Brain microvascular endothelial cell (primary cell): ENCODE results near the gene RNASEH2B.

ENCODE experiments used
- DNase-seq: peaks from one replicate; pipeline ENCODE4 v3.0.0-alpha.2; 2020
- H3K27ac ChIP-seq: fragments of 250-450 bp; sonication (Bioruptor Pico); 2 replicates; pipeline ENCODE4 v1.5.1; 2020; ENCODE audit warnings: mild to moderate bottlenecking, moderate library complexity
- H3K27me3 ChIP-seq: fragments of 250-450 bp; sonication (Bioruptor Pico); replicated peaks from 2 replicates; pipeline ENCODE4 v1.5.1; 2020; ENCODE audit warnings: mild to moderate bottlenecking
- H3K36me3 ChIP-seq: fragments of 250-450 bp; sonication (Bioruptor Pico); replicated peaks from 2 replicates; pipeline ENCODE4 v1.5.1; 2020; ENCODE audit warnings: mild to moderate bottlenecking
- H3K4me3 ChIP-seq: 2 replicates; pipeline ENCODE4 v1.5.1; 2011; ENCODE audit warnings: low read depth, mild to moderate bottlenecking, control low read depth, low read length, moderate library complexity
- CTCF ChIP-seq: IDR thresholded peaks from 2 replicates; pipeline ENCODE4 v1.5.1; 2011; ENCODE audit warnings: low read depth, mild to moderate bottlenecking, moderate library complexity, low read length, control low read depth, inconsistent platforms; ENCODE audit errors: missing control alignments
- in situ Hi-C: cut with HindIII; loops from 2 replicates; pipeline ENCODE4 v1.10.0; 2017; ENCODE audit warnings: low sequenced_read_pairs, low pct_ligation_motif_present

Gene RNASEH2B

GRCh38 chr13:50942630-50943311, 33.2 kb downstream of the RNASEH2B start:
- no peak for DNase-seq
- Histone ChIP-seq H3K36me3 (no peaks in the 10 kb centered on the region), H3K27me3 (no peaks in the 10 kb centered on the region), H3K27ac (no peak overlapping the region), H3K4me3 (no peak overlapping the region)
- no peak for TF ChIP-seq CTCF
- in situ Hi-C loops, result no loop called here

GRCh38 chr13:50945669-50946068, 36.1 kb downstream of the RNASEH2B start:
- DNase-seq, result no peak
- no peak for TF ChIP-seq CTCF
- H3K27ac ChIP-seq, result no peak overlapping the region
- H3K4me3 ChIP-seq, result no peak overlapping the region
- H3K36me3 ChIP-seq, result no peaks in the 10 kb centered on the region
- H3K27me3 ChIP-seq, result no peaks in the 10 kb centered on the region
- in situ Hi-C loops, result no loop called here

GRCh38 chr13:50948601-50949000, 39.0 kb downstream of the RNASEH2B start:
- Histone ChIP-seq H3K27me3 (no peaks in the 10 kb centered on the region), H3K27ac (no peak overlapping the region), H3K4me3 (no peak overlapping the region), H3K36me3 (no peaks in the 10 kb centered on the region)
- no peak for TF ChIP-seq CTCF
- in situ Hi-C loops, result no loop called here
- no peak for DNase-seq

- DNase-seq, result no peak
- in situ Hi-C loops, result no loop called here
- no peaks in the 10 kb centered on the region for H3K36me3 ChIP-seq
- no peak overlapping the region for H3K4me3 ChIP-seq
- H3K27ac ChIP-seq, result no peak overlapping the region
- TF ChIP-seq CTCF, result no peak
- no peaks in the 10 kb centered on the region for H3K27me3 ChIP-seq
These were observed 41.3 kb downstream of the RNASEH2B start for GRCh38 chr13:50950849-50951248.

GRCh38 chr13:50951366-50951765, 41.8 kb downstream of the RNASEH2B start:
- DNase-seq, result no peak
- Histone ChIP-seq H3K36me3 (no peaks in the 10 kb centered on the region), H3K27me3 (no peaks in the 10 kb centered on the region), H3K4me3 (no peak overlapping the region), H3K27ac (no peak overlapping the region)
- TF ChIP-seq CTCF, result no peak
- in situ Hi-C loops, result no loop called here

GRCh38 chr13:50955241-50955640, 45.6 kb downstream of the RNASEH2B start:
- Histone ChIP-seq H3K4me3 (no peak overlapping the region), H3K27ac (no peak overlapping the region), H3K36me3 (no peaks in the 10 kb centered on the region), H3K27me3 (no peaks in the 10 kb centered on the region)
- DNase-seq, result no peak
- in situ Hi-C loops, result no loop called here
- TF ChIP-seq CTCF, result no peak
